Mesenteric fat pad (tissue), 1 donor: ENCODE data around the gene VPS11. TPM values are rescaled to one million over a fixed set of nuclear protein-coding genes. Genes with fewer than 3 reads are reported as not detected.

ENCODE experiments used
- DNase-seq: peaks from one replicate; pipeline ENCODE4 v3.0.0-alpha.2; 2020; ENCODE audit warnings: low spot score
- total RNA-seq: library from RNA; stranded (reverse); fragmentation: NEBNext Ultra II Directional; extraction: Animal tissue kit (Norgen Biotek cat#: 25700); gene quantifications from one replicate; pipeline ENCODE4 v1.2.1, GENCODE V29; 2021
- donor health status: DM: yes; HTN: yes; CAD: no.

Gene VPS11
- total RNA-seq, 1 donor from 2014 or later: 33.3 TPM

DNA sequence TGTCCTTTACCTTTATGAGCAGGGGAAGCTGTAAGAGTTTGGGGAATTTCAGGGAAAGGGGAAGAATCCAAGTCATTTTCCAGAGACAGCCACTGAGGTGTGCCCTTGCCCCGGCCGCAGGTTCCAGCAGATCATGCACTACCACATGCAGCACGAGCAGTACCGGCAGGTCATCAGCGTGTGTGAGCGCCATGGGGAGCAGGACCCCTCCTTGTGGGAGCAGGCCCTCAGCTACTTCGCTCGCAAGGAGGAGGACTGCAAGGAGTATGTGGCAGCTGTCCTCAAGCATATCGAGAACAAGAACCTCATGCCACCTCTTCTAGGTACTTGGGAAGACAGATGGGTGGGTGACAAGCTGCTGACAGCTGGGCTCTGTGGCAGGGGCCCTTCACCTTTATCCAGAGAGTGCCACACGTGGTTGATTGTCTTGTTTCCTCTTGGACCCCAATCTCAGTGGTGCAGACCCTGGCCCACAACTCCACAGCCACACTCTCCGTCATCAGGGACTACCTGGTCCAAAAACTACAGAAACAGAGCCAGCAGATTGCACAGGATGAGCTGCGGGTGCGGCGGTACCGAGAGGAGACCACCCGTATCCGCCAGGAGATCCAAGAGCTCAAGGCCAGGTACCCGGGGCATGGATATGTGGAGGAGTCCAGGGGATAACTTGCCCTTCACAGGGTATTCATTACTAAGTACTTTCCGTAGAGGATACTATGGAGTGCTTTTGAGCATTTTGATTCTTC, 11.2 kb downstream of the VPS11 start:
- DNase-seq: no peak

- no peak for DNase-seq
Measured at GRCh38 chr11:119081682-119082260, 14.2 kb downstream of the VPS11 start.

GRCh38 chr11:119084663-119085436, 17.2 kb downstream of the VPS11 start, which contains the start of gene HMBS:
HMBS (plus strand) TSS chr11:119084881; CDS start chr11:119085034, 153 bp downstream.
- peak; percentile 98 for DNase-seq

DNA sequence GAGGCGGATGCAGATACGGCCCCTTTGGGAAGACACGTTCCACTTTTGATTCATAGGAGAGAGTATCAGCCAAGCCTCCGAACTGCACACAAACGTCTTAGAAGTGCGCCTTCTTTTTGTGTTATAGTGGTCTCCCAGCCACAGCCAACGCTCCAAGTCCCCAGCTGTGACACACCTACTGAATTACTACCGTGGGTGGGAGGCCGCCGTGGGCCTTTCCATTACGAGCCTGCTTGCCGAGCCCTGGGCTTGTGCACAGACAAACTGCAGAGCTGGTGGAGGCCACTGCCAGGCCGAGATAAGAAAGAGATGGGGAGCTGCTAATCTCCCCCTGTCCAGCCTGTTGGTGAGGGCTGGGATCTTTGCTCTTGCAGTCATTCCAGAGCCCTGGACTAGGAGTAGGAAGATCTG, 17.8 kb downstream of the VPS11 start:
- no peak for DNase-seq

- no peak for DNase-seq
Measured at GRCh38 chr11:119087123-119087522, 19.5 kb downstream of the VPS11 start.

DNA sequence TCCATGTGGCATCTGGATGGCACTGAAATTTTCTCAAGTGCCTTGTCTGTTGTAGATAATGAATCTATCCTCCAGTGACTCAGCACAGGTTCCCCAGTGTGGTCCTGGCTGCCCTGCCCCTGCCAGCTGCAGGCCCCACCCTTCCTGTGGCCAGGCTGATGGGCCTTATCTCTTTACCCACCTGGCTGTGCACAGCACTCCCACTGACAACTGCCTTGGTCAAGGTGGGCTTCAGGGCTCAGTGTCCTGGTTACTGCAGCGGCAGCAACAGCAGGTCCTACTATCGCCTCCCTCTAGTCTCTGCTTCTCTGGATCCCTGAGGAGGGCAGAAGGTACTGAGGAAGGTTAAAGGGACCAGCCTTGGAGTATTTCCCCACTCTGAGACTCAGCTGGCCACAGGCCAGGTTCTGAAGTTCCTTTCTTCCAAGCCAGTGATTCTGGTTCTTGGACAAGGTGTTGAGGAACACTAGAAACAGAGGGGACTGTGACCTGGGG, 20.2 kb downstream of the VPS11 start:
- DNase-seq: no peak

- no peak for DNase-seq
Measured at GRCh38 chr11:119088406-119088805, 20.8 kb downstream of the VPS11 start.

GRCh38 chr11:119089319-119089718, 21.7 kb downstream of the VPS11 start:
- no peak for DNase-seq

DNA sequence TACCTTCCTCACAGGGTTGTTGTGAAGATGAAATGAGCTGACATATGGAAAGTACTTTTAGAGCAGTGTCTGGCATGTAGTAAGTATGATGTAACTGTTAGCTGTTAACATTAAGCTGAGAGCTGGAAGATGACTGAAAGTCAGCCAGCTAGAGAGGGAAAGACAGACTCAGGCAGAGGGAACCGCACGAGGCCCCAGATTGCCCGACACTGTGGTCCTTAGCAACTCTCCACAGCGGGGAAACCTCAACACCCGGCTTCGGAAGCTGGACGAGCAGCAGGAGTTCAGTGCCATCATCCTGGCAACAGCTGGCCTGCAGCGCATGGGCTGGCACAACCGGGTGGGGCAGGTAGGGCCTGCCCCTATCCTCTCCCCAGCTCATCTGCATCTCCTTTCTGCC, 23.6 kb downstream of the VPS11 start:
- no peak for DNase-seq

GRCh38 chr11:119091966-119092879, 24.6 kb downstream of the VPS11 start:
- no peak for DNase-seq

DNA sequence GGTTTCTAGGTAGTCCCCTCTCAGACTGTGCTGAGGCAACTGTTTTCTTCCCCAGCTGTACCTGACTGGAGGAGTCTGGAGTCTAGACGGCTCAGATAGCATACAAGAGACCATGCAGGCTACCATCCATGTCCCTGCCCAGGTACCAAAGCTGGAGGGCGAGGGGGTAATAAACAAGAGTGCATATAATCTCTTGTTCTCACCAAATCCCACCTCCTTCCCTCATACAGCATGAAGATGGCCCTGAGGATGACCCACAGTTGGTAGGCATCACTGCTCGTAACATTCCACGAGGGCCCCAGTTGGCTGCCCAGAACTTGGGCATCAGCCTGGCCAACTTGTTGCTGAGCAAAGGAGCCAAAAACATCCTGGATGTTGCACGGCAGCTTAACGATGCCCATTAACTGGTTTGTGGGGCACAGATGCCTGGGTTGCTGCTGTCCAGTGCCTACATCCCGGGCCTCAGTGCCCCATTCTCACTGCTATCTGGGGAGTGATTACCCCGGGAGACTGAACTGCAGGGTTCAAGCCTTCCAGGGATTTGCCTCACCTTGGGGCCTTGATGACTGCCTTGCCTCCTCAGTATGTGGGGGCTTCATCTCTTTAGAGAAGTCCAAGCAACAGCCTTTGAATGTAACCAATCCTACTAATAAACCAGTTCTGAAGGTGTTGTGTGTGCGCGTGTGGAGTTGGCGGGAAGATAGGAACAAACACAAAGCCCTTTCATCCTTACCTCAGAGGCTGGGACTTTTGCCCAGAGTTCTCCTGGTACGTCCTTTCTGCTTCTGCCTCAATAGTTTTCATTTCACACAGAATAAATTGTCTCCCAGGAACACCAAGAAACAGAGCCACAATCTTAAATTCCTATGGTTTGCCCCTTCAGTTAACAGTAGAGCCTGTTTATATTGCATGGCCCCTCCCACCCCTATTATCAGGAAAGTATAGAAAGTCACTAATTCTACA, 25.5 kb downstream of the VPS11 start:
- no peak for DNase-seq

DNA sequence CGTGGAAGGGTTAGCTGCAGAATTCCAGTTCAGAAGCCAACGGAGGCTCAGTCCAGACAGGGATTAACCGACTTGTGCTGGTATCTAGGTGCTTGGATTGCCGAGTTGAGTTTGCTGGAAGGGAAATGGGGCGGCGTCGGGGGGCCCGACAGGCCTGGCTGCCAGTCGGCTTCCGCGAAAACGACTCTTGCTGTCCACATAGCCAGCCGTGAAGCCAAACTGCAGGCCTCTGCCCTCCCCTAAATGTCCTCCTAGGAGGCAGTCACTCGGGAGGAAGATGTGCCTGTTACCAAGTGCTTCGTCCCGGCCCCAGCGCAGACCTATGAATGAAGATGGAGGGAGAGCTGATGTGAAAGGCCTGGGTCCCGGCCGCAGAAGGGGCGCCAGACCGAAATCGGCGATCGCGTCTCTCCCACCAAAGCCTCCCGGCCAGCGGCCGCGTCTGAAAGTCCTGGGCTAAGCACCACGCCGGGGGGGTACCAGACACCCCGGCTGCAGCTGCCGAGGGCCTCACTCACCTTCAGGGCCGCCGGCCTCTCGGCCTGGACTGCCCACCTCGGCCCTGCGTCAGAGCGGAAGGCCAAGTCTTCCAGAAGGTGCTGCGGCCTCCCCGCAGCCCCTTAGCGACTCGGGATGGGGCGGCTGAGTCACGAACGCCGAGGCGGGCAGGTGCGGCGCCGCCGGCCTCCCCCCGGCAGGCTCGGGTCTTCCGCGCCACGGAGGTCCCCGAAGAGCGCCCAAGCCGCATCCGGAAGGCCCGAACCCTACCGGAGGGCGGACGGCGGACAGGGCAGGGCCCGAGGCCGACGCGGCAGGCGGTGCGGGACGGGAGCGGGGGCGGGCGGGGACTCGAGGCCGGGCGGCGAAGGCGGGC, 26.6 kb downstream of the VPS11 start:
- no peak for DNase-seq

- peak; percentile 93 for DNase-seq
Measured at GRCh38 chr11:119094816-119095065, 27.1 kb downstream of the VPS11 start.

DNA sequence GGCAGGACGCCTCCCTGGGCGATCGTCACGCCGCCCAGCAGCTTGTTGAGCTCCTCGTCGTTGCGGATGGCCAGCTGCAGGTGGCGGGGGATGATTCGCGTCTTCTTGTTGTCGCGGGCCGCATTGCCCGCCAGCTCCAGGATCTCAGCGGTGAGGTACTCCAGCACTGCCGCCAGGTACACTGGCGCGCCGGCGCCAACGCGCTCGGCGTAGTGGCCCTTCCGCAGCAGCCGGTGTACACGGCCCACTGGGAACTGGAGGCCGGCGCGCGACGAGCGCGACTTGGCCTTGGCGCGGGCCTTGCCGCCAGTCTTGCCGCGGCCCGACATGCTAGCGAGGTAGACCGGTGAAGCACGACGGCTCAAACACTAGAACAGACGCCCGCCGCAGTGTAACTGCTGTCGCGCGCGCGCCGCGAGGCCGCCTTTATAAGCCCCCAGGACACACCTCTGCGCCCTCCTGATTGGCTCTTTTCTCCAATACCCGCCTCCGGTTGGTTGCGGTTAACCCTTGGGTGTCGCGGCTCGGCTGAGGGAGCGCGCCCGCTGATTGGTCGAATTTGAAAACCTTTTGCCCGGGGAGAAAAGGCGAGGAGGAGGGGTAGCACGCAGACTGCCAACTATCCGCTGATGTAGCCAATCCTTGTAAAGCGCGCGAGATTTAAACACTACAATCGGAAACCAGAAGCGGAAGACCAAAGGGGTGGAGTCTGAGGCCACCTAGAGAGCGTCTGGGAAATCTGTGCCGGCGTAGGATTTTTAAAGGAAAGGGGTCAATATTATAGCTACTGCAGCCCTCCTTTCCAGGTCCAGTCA, 27.7 kb downstream of the VPS11 start:
- DNase-seq: peak; percentile 99

DNA sequence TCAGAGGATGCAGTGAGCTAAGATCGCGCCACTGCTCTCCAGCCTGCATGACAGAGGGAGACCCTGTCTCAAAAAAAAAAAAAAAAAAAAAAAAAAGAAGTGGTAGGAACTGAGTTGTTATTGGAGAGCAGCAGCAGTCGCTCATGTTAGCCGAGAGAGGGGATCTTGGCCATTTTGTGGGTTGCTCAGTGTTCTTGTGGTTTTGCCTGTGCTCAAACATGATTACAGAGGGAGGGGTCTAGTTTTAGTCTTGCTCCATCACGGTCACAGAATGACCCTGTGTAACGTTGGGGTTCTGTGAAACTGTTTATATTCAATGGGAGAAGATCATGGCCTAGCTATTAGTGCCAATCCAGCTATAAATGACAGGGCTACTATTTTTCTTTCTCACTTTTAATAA, 32.1 kb downstream of the VPS11 start:
- DNase-seq: no peak

DNA sequence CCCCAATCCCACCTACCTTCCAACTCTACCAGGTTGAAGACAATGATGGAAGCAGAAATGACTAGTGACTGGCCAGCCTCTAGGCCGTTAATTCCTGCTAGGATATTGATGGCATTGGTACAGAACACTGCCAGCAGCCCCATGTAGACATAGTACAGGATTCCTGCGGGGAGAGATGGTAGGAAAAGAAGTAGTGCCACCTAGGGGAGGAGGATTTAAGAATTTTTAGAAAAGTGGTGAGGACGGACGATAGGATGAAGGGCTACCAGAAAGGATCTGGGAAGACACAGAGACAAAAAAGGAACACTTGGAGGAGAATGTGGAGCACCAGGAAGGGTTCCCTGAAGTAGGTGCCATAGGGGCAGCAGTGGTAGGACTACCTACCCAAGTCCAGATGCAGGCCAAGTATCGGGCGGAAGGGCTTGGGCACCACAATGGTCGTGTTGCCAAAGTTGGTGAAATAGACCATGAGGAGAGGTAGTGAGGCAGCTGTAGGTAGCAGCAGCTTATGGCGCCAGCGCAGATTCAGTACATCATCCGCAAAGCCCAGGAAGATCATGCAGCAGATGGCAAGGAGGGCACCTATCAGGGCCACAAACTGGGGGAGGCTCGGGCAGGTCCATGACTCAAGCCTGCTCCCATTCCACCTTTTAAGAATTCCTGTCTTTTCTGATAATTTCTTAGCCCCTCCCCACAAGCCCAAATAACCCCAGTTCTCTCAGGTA, 32.8 kb downstream of the VPS11 start:
- no peak for DNase-seq

DNA sequence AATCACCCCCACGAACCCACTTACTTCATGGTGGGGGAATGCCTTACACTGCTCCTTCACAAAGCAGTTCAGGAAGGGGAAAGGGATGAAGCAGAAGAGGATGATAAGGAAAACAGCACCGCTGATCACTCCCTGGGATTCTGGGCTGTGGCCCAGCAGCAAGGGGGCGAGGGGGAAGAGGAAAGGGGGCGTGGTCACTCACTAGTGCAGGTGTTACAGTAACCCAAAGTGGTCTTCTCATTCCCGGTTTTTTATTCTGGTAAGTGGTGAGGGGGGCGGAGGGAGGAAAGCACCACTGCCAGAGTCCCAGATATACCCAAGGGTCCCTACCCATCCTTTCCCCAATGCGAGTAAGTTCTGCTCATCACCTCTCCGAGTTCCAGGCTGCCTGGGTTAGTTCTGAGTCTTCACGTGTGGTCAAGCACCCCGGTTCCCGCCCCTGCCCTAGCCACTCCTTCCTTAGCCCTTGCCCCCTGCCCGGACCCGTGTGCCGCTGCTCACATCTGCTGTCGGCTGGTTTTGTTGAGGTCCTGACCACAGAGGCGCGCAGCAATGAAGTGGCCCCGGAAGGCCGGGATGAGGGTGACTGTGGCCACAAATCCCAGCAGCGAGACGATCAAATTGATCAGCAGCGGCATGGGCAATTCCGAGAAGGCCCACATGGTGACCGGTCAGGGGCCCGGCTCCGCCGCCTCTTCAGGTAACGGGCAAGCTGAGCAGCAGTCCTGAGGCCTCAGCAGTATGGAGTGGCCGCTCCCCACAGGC, 33.6 kb downstream of the VPS11 start:
- DNase-seq: no peak
